ENCODE measurements around the gene RAB9A.

RAB9A gene

GRCh38 chrX:13702111-13702789 is 13.3 kb downstream of the RAB9A start:
- H3K4me1 ChIP-seq (ENCODE audit: control insufficient read depth, low read depth, low read length) = no peaks in the 10 kb centered on the region

GRCh38 chrX:13703135-13703534 is 14.2 kb downstream of the RAB9A start:
- Histone ChIP-seq H2BK15ac (replicated peaks; ENCODE audit: low read depth) (no peak overlapping the region), H3K4me3 (ENCODE audit: low read length) (no peak overlapping the region), H3K79me2 (ENCODE audit: control insufficient read depth, insufficient read depth, low read length) (peaks cover 15% of the 10 kb centered on the region), H4K8ac (ENCODE audit: low read depth, low read length) (no peak overlapping the region), H3K36me3 (ENCODE audit: control insufficient read depth, insufficient read depth, low read length) (no peaks in the 10 kb centered on the region), H3K18ac (ENCODE audit: low read length) (no peak overlapping the region), H3K56ac (ENCODE audit: low read length) (no peak overlapping the region), H3K79me1 (ENCODE audit: low read length) (no peaks in the 10 kb centered on the region), H2BK120ac (ENCODE audit: low read depth, low read length) (no peak overlapping the region), H3K4me1 (ENCODE audit: control insufficient read depth, low read depth, low read length) (no peaks in the 10 kb centered on the region), H3K27ac (ENCODE audit: low read depth, low read length) (no peak overlapping the region), H3K4ac (ENCODE audit: low read depth, low read length) (no peak overlapping the region), H4K5ac (ENCODE audit: low read length) (no peak overlapping the region), H3K27me3 (ENCODE audit: insufficient read depth, low read length, poor library complexity) (no peaks in the 10 kb centered on the region), H3K23ac (ENCODE audit: low read length) (no peak overlapping the region), H3K4me2 (ENCODE audit: low read length) (no peak overlapping the region), H2BK5ac (ENCODE audit: low read length) (no peak overlapping the region), H3K9ac (ENCODE audit: low read length) (no peak overlapping the region), H2AK5ac (ENCODE audit: low read length) (no peak overlapping the region)
- DNase-seq = no peak
- no CpG with 5 or more reads among the region's 3 CpGs for WGBS (ENCODE audit: extremely low coverage, insufficient coverage, low lambda C conversion rate)

More at GRCh38 chrX:13702111-13702789, 13.3 kb downstream of the RAB9A start:
- H3K4ac ChIP-seq (ENCODE audit: low read depth, low read length) = no peak overlapping the region
- H3K56ac ChIP-seq (ENCODE audit: low read length) = no peak overlapping the region
- no peaks in the 10 kb centered on the region for H3K27me3 ChIP-seq (ENCODE audit: insufficient read depth, low read length, poor library complexity)
- no peak overlapping the region for H3K9ac ChIP-seq (ENCODE audit: low read length)
- no peak overlapping the region for H2AK5ac ChIP-seq (ENCODE audit: low read length)
- H3K4me2 ChIP-seq (ENCODE audit: low read length) = no peak overlapping the region
- H3K36me3 ChIP-seq (ENCODE audit: control insufficient read depth, insufficient read depth, low read length) = no peaks in the 10 kb centered on the region
- no peak overlapping the region for H3K18ac ChIP-seq (ENCODE audit: low read length)
- no peak overlapping the region for H4K5ac ChIP-seq (ENCODE audit: low read length)
- no peak overlapping the region for H3K4me3 ChIP-seq (ENCODE audit: low read length)
- no CpG with 5 or more reads among the region's 5 CpGs for WGBS (ENCODE audit: extremely low coverage, insufficient coverage, low lambda C conversion rate)
- DNase-seq = no peak
- no peak overlapping the region for H3K23ac ChIP-seq (ENCODE audit: low read length)
- H2BK15ac ChIP-seq (replicated peaks; ENCODE audit: low read depth) = no peak overlapping the region
- no peak overlapping the region for H4K8ac ChIP-seq (ENCODE audit: low read depth, low read length)
- H3K27ac ChIP-seq (ENCODE audit: low read depth, low read length) = no peak overlapping the region
- H3K79me1 ChIP-seq (ENCODE audit: low read length) = no peaks in the 10 kb centered on the region
- no peak overlapping the region for H2BK120ac ChIP-seq (ENCODE audit: low read depth, low read length)
- no peak overlapping the region for H2BK5ac ChIP-seq (ENCODE audit: low read length)
- H3K79me2 ChIP-seq (ENCODE audit: control insufficient read depth, insufficient read depth, low read length) = peaks cover 19% of the 10 kb centered on the region

GRCh38 chrX:13703589-13703988 is 14.7 kb downstream of the RAB9A start:
- no CpG with 5 or more reads among the region's 3 CpGs for WGBS (ENCODE audit: extremely low coverage, insufficient coverage, low lambda C conversion rate)
- H3K27ac ChIP-seq (ENCODE audit: low read depth, low read length) = no peak overlapping the region

DNA sequence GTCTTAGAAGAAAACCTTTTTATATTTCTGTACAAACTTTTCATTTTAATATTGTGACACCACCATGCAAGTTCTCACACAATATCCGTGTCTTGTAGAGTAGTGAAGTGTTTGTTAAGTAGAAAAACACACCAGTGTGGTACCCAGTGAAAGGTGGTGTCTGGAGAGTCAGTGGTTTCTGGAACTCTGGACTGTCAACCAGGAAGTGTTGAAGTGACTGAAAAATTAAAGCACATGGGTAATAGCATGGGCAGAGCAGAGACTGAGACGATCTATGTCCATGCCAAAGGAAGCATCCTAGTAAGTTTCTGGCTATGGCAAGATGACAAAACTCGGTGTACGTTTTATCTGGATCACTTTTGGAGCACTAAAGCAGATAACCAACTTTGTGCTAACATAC is 22.2 kb downstream of the RAB9A start:
- H3K56ac ChIP-seq (ENCODE audit: low read length) = no peak overlapping the region
- no peak overlapping the region for H3K27ac ChIP-seq (ENCODE audit: low read depth, low read length)
- H3K23ac ChIP-seq (ENCODE audit: low read length) = no peak overlapping the region
- DNase-seq = no peak
- H2AK5ac ChIP-seq (ENCODE audit: low read length) = no peak overlapping the region
- no peaks in the 10 kb centered on the region for H3K4me1 ChIP-seq (ENCODE audit: control insufficient read depth, low read depth, low read length)
- H3K18ac ChIP-seq (ENCODE audit: low read length) = no peak overlapping the region
- H3K79me1 ChIP-seq (ENCODE audit: low read length) = no peaks in the 10 kb centered on the region
- no peak overlapping the region for H2BK15ac ChIP-seq (replicated peaks; ENCODE audit: low read depth)
- H4K5ac ChIP-seq (ENCODE audit: low read length) = no peak overlapping the region
- WGBS (ENCODE audit: extremely low coverage, insufficient coverage, low lambda C conversion rate) = no CpG with 5 or more reads among the region's 4 CpGs
- no peaks in the 10 kb centered on the region for H3K27me3 ChIP-seq (ENCODE audit: insufficient read depth, low read length, poor library complexity)
- H3K9ac ChIP-seq (ENCODE audit: low read length) = no peak overlapping the region
- no peak overlapping the region for H3K4me3 ChIP-seq (ENCODE audit: low read length)
- H3K4me2 ChIP-seq (ENCODE audit: low read length) = no peak overlapping the region
- no peak overlapping the region for H2BK120ac ChIP-seq (ENCODE audit: low read depth, low read length)
- no peak overlapping the region for H2BK5ac ChIP-seq (ENCODE audit: low read length)
- no peak overlapping the region for H3K4ac ChIP-seq (ENCODE audit: low read depth, low read length)
- H4K8ac ChIP-seq (ENCODE audit: low read depth, low read length) = no peak overlapping the region
- no peaks in the 10 kb centered on the region for H3K79me2 ChIP-seq (ENCODE audit: control insufficient read depth, insufficient read depth, low read length)
- no peaks in the 10 kb centered on the region for H3K36me3 ChIP-seq (ENCODE audit: control insufficient read depth, insufficient read depth, low read length)

More at GRCh38 chrX:13703589-13703988, 14.7 kb downstream of the RAB9A start:
- Histone ChIP-seq H3K23ac (ENCODE audit: low read length) (no peak overlapping the region), H3K27me3 (ENCODE audit: insufficient read depth, low read length, poor library complexity) (no peaks in the 10 kb centered on the region), H3K79me1 (ENCODE audit: low read length) (no peaks in the 10 kb centered on the region), H3K4me2 (ENCODE audit: low read length) (no peak overlapping the region), H2BK120ac (ENCODE audit: low read depth, low read length) (no peak overlapping the region), H4K5ac (ENCODE audit: low read length) (no peak overlapping the region), H4K8ac (ENCODE audit: low read depth, low read length) (no peak overlapping the region), H3K9ac (ENCODE audit: low read length) (no peak overlapping the region), H3K4me1 (ENCODE audit: control insufficient read depth, low read depth, low read length) (no peaks in the 10 kb centered on the region), H3K56ac (ENCODE audit: low read length) (no peak overlapping the region), H3K18ac (ENCODE audit: low read length) (no peak overlapping the region), H2BK15ac (replicated peaks; ENCODE audit: low read depth) (no peak overlapping the region), H3K79me2 (ENCODE audit: control insufficient read depth, insufficient read depth, low read length) (peaks cover 15% of the 10 kb centered on the region), H2AK5ac (ENCODE audit: low read length) (no peak overlapping the region), H3K4ac (ENCODE audit: low read depth, low read length) (no peak overlapping the region), H2BK5ac (ENCODE audit: low read length) (no peak overlapping the region), H3K36me3 (ENCODE audit: control insufficient read depth, insufficient read depth, low read length) (no peaks in the 10 kb centered on the region), H3K4me3 (ENCODE audit: low read length) (no peak overlapping the region)
- DNase-seq = no peak

DNA sequence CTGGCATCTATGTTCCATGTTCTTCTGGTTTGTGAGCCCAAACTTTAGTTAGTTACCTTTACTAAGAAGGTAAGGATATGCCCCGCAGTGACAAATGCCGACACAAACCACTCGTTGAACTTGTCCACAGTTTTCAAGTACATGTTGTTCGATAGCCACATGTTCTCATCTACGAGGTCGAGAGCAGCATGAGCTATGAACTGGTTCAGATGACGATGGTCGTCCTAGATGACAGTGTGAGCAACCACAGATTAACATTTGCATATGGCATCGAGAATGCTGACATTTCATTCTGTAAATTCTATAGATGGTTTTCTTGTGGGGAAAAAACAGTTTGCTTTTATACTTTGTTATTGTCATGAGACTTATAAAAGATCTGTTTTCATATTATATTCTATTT is 27.5 kb downstream of the RAB9A start:
- H3K4me3 ChIP-seq (ENCODE audit: low read length) = no peak overlapping the region
- H3K56ac ChIP-seq (ENCODE audit: low read length) = no peak overlapping the region
- no CpG with 5 or more reads among the region's 9 CpGs for WGBS (ENCODE audit: extremely low coverage, insufficient coverage, low lambda C conversion rate)
- no peak overlapping the region for H3K9ac ChIP-seq (ENCODE audit: low read length)
- no peak overlapping the region for H3K27ac ChIP-seq (ENCODE audit: low read depth, low read length)
- no peak overlapping the region for H3K18ac ChIP-seq (ENCODE audit: low read length)
- H2BK15ac ChIP-seq (replicated peaks; ENCODE audit: low read depth) = no peak overlapping the region
- H4K5ac ChIP-seq (ENCODE audit: low read length) = no peak overlapping the region
- H3K4me2 ChIP-seq (ENCODE audit: low read length) = no peak overlapping the region
- H3K4ac ChIP-seq (ENCODE audit: low read depth, low read length) = no peak overlapping the region
- no peaks in the 10 kb centered on the region for H3K36me3 ChIP-seq (ENCODE audit: control insufficient read depth, insufficient read depth, low read length)
- no peaks in the 10 kb centered on the region for H3K79me2 ChIP-seq (ENCODE audit: control insufficient read depth, insufficient read depth, low read length)
- no peaks in the 10 kb centered on the region for H3K79me1 ChIP-seq (ENCODE audit: low read length)
- H2BK120ac ChIP-seq (ENCODE audit: low read depth, low read length) = no peak overlapping the region
- H4K8ac ChIP-seq (ENCODE audit: low read depth, low read length) = no peak overlapping the region
- H2AK5ac ChIP-seq (ENCODE audit: low read length) = no peak overlapping the region
- H3K27me3 ChIP-seq (ENCODE audit: insufficient read depth, low read length, poor library complexity) = no peaks in the 10 kb centered on the region
- no peak for DNase-seq
- no peaks in the 10 kb centered on the region for H3K4me1 ChIP-seq (ENCODE audit: control insufficient read depth, low read depth, low read length)
- H2BK5ac ChIP-seq (ENCODE audit: low read length) = no peak overlapping the region
- H3K23ac ChIP-seq (ENCODE audit: low read length) = no peak overlapping the region

- no peaks in the 10 kb centered on the region for H3K27me3 ChIP-seq (ENCODE audit: insufficient read depth, low read length, poor library complexity)
- H4K5ac ChIP-seq (ENCODE audit: low read length) = no peak overlapping the region
- no peak overlapping the region for H2BK120ac ChIP-seq (ENCODE audit: low read depth, low read length)
- H3K27ac ChIP-seq (ENCODE audit: low read depth, low read length) = no peak overlapping the region
- H3K23ac ChIP-seq (ENCODE audit: low read length) = no peak overlapping the region
- no peak overlapping the region for H2AK5ac ChIP-seq (ENCODE audit: low read length)
- DNase-seq = peak; percentile 7
- H3K4me1 ChIP-seq (ENCODE audit: control insufficient read depth, low read depth, low read length) = no peaks in the 10 kb centered on the region
- no peak overlapping the region for H3K56ac ChIP-seq (ENCODE audit: low read length)
- H3K79me1 ChIP-seq (ENCODE audit: low read length) = no peaks in the 10 kb centered on the region
- no peaks in the 10 kb centered on the region for H3K79me2 ChIP-seq (ENCODE audit: control insufficient read depth, insufficient read depth, low read length)
- no peak overlapping the region for H3K4me2 ChIP-seq (ENCODE audit: low read length)
- no peak overlapping the region for H3K4me3 ChIP-seq (ENCODE audit: low read length)
- H3K9ac ChIP-seq (ENCODE audit: low read length) = no peak overlapping the region
- H3K36me3 ChIP-seq (ENCODE audit: control insufficient read depth, insufficient read depth, low read length) = no peaks in the 10 kb centered on the region
- H4K8ac ChIP-seq (ENCODE audit: low read depth, low read length) = no peak overlapping the region
- H2BK15ac ChIP-seq (replicated peaks; ENCODE audit: low read depth) = no peak overlapping the region
- WGBS (ENCODE audit: extremely low coverage, insufficient coverage, low lambda C conversion rate) = no CpG with 5 or more reads among the region's 6 CpGs
- H2BK5ac ChIP-seq (ENCODE audit: low read length) = no peak overlapping the region
- H3K18ac ChIP-seq (ENCODE audit: low read length) = no peak overlapping the region
- no peak overlapping the region for H3K4ac ChIP-seq (ENCODE audit: low read depth, low read length)
Measured at GRCh38 chrX:13716905-13717304, 28.0 kb downstream of the RAB9A start.

Measured in mesendoderm (in vitro differentiated cells).